ENCODE results near the gene MBLAC1. TPM values are rescaled to one million over a fixed set of nuclear protein-coding genes. Genes with fewer than 3 reads are reported as not detected.
A peak's percentile ranks its signal among the peaks of the same experiment; 100 is the strongest.
"Not testable (repeated sequence)": the region's sequence is repeated elsewhere in the genome, so short reads cannot be mapped to it uniquely, and the experiment has no call there.

The MBLAC1 gene
- total RNA-seq, 1 experiment from 2014 or later = 2.4 TPM

DNA sequence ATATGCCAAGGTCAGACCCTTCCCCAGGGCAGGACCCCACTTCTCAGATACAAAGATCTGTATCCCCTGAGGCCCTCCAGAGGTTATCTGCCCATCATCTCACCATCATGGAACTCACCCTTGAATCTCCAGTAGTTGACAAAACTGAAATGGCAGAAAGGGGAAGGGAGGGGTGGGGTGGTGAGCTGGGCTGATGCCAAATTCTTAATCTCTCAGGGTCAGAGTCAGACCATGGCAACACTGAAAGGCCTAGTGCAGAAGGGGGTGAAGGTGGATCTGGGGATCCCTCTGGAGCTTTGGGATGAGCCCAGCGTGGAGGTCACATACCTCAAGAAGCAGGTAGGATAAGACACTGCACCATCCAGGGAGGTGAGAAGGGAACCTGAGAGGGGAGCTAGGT lies 4.2 kb upstream of the MBLAC1 start:
- no peak overlapping the region for H3K4me3 ChIP-seq
- no peaks in the 10 kb centered on the region for H3K27me3 ChIP-seq (replicated peaks)
- peaks cover 12% of the 10 kb centered on the region; the same call in 1 of the 2 replicates for H3K36me3 ChIP-seq
- peaks cover 18% of the 10 kb centered on the region for H3K4me1 ChIP-seq (replicated peaks)
- H3K9me3 ChIP-seq (replicated peaks) = no peaks in the 10 kb centered on the region
- no peak overlapping the region for H3K27ac ChIP-seq
- no peak for DNase-seq (ENCODE audit: low read depth in 1 of 2, low spot score in 2 of 2)

DNA sequence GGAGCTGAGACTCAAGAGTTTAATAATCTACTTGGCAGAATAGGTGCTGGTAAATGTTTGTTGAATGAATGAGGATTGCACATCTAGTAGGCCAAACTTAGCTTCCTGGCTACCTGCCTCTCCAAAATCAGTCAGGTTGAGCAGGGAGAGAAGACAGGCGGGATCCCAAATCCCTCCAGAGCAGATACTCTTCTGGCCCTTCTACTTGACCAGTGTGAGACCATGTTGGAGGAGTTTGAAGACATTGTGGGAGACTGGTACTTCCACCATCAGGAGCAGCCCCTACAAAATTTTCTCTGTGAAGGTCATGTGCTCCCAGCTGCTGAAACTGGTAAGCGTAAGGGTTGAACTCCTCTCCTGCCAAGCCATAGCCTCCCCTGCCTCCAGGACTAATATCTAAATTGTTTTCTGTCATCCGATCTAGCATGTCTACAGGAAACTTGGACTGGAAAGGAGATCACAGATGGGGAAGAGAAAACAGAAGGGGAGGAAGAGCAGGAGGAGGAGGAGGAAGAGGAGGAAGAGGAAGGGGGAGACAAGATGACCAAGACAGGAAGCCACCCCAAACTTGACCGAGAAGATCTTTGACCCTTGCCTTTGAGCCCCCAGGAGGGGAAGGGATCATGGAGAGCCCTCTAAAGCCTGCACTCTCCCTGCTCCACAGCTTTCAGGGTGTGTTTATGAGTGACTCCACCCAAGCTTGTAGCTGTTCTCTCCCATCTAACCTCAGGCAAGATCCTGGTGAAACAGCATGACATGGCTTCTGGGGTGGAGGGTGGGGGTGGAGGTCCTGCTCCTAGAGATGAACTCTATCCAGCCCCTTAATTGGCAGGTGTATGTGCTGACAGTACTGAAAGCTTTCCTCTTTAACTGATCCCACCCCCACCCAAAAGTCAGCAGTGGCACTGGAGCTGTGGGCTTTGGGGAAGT lies 2.2 kb upstream of the MBLAC1 start:
- Histone ChIP-seq H3K36me3 (peaks cover 5% of the 10 kb centered on the region; the same call in 1 of the 2 replicates), H3K4me3 (no peak overlapping the region), H3K27me3 (replicated peaks) (no peaks in the 10 kb centered on the region), H3K27ac (no peak overlapping the region), H3K4me1 (replicated peaks) (peaks cover 24% of the 10 kb centered on the region), H3K9me3 (replicated peaks) (no peaks in the 10 kb centered on the region)
- DNase-seq (ENCODE audit: low read depth in 1 of 2, low spot score in 2 of 2) = no peak

DNA sequence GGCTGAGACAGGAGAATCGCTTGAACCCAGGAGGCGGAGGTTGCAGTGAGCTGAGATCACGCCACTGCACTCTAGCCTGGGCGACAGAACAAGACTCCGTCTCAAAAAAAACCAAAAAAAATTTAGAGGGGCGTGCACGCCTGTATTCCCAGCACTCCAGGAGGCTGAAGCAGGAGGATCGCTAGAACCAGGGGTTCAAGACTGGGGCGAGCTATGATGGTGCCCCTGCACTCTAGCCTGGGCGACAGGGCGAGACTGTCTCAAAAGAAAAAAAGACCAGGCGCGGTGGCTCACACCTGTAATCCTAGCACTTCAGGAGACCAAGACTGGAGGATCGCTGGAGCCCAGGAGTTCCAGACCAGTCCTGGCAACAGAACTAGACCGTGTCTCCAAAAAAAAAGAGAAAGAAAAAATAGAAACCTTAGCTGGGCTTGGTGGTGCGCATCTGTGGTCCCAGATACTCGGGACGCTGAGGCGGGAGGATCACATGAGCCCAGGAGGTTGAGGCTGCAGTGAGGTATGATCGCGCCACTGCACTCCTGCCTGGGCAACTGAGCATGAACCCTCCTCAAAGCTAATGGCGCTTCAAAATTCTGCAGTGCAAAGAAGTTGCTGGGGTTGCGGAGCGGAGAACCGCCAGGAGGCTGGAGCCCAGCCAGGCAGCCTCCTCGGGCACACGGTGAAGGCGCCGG lies 382 bp upstream of the MBLAC1 start:
- peak overlapping the region; percentile 85 for H3K27ac ChIP-seq
- H3K9me3 ChIP-seq (replicated peaks) = no peaks in the 10 kb centered on the region
- peaks cover 20% of the 10 kb centered on the region for H3K4me1 ChIP-seq (replicated peaks)
- H3K4me3 ChIP-seq = peak overlapping the region; percentile 64
- H3K27me3 ChIP-seq (replicated peaks) = no peaks in the 10 kb centered on the region
- peaks cover 5% of the 10 kb centered on the region; the same call in 1 of the 2 replicates for H3K36me3 ChIP-seq
- DNase-seq (ENCODE audit: low read depth in 1 of 2, low spot score in 2 of 2) = no peak

DNA sequence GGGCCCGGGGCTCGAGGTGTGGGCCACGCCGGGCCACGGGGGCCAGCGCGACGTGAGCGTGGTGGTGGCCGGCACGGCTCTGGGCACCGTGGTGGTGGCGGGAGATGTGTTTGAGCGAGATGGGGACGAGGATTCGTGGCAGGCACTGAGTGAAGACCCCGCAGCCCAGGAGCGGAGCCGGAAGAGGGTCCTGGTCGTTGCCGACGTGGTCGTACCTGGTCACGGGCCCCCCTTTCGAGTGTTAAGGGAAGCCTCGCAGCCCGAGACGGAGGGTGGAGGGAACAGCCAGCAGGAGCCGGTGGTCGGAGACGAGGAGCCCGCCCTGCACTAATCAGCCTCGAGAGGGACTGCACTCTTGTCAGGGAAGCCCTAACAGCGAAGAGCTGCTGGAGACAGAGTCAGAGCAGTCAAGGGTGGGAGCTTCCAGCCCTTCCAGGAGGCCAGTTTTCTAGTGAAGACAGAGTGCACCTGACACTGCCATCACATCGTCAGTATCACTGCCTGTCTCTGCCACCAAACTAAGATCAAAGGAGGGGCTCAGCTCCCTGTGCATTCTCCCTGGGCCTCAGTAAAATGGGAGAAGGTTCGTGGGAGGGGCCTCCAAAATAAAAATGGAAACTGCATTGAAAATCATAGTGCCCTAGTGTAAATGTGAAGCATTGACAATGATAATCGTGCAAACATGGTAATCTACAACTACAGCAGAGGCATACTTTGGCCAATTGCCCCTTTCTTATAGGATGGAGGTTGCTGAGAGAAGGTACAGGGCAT lies 1.3 kb downstream of the MBLAC1 start:
- Histone ChIP-seq H3K9me3 (replicated peaks) (no peaks in the 10 kb centered on the region), H3K4me1 (replicated peaks) (peaks cover 24% of the 10 kb centered on the region), H3K4me3 (peak overlapping the region; percentile 64), H3K27me3 (replicated peaks) (no peaks in the 10 kb centered on the region), H3K36me3 (peaks cover 5% of the 10 kb centered on the region; the same call in 1 of the 2 replicates), H3K27ac (no peak overlapping the region)
- DNase-seq (ENCODE audit: low read depth in 1 of 2, low spot score in 2 of 2) = no peak

DNA sequence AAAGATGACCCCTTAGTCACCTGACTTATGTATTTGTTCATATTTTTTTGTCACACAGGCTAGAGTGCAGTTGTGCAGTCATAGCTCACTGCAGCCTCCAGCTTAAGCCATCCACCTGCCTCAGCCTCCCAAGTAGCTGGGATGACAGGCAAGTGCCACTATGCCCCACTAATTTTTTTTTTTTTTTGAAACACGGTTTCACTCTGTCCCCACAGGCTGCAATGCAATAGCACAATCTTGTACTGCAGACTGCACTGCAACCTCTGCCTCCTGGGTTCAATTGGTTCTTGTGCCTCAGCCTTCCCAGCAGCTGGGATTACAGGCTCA lies 1.8 kb downstream of the MBLAC1 start:
- H3K36me3 ChIP-seq = peaks cover 5% of the 10 kb centered on the region; the same call in 1 of the 2 replicates
- H3K27me3 ChIP-seq (replicated peaks) = no peaks in the 10 kb centered on the region
- H3K4me3 ChIP-seq = no peak overlapping the region
- DNase-seq (ENCODE audit: low read depth in 1 of 2, low spot score in 2 of 2) = no peak
- H3K9me3 ChIP-seq (replicated peaks) = no peaks in the 10 kb centered on the region
- H3K4me1 ChIP-seq (replicated peaks) = peaks cover 24% of the 10 kb centered on the region
- no peak overlapping the region for H3K27ac ChIP-seq

DNA sequence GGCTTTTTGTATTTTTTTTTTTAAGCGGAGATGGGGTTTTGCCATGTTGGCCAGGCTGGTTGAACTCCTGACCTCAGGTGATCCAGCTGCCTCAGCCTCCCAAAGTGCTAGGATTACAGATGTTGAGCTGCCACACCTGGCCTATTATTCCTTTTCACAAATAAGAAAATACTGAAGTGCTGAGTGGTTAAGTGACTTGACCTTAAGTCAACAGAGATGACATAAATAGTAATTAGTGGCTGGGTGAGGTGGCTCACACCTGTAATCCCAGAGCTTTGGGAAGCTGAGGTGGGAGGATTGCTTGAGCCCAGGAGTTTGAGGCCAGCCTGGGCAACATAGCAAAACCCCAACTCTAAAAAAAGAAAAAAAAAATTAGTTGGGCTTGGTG lies 3.4 kb downstream of the MBLAC1 start:
- H3K36me3 ChIP-seq; H3K9me3 ChIP-seq (replicated peaks); H3K27me3 ChIP-seq (replicated peaks); H3K27ac ChIP-seq; H3K4me3 ChIP-seq; DNase-seq (ENCODE audit: low read depth in 1 of 2, low spot score in 2 of 2): not testable (repeated sequence)
- H3K4me1 ChIP-seq (replicated peaks) = peaks cover 24% of the 10 kb centered on the region

DNA sequence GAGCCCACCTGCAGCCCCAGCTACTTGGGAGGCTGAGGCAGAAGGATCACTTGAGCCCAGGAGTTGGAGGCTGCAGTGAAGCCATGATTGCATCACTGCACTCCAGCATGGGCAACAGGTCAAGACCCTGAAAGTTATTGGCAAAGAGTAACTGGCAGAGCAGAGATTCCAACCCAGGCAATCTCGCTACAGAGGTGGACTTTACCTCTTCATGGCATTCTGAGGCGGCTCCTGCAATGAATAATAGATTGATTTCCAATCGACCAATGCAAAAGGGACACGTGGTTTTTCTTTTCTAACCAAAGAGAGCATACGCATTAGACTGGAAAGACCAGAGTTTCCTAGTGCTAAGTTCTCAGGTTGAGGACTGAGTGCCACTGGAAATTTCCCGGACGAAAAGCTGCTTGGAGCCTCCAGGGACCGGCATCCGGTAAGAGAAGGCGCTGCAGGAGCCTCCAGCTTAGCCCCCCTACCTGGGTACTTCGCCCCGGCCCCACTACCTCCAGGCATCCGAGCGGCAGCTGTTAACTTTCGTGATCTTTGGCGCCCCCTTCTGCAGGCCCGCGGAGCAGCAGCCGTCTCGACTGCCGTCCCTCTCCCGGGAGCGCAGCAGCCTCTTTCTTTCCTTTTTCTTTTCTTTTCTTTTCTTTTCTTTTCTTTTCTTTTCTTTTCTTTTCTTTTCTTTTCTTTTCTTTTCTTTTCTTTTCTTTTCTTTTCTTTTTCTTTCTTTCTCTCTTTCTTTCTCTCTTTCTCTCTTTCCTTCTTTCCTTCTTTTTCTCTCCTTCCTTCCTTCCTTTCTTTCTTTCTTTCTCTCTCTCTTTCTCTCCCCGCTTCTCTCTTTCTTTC lies 4.1 kb downstream of the MBLAC1 start:
- peaks cover 24% of the 10 kb centered on the region for H3K4me1 ChIP-seq (replicated peaks)
- H3K36me3 ChIP-seq = 0 out of 2 replicates have a peak, but pooled peaks cover 2% of the 10 kb centered on the region
- 0 out of 2 replicates have a peak, but pooled peaks cover 2% of the 10 kb centered on the region for H3K27me3 ChIP-seq (replicated peaks)
- H3K9me3 ChIP-seq (replicated peaks) = no peaks in the 10 kb centered on the region
- H3K27ac ChIP-seq = no peak overlapping the region
- peak; percentile 65 to 73 for DNase-seq (ENCODE audit: low read depth in 1 of 2, low spot score in 2 of 2)
- no peak overlapping the region for H3K4me3 ChIP-seq

DNA sequence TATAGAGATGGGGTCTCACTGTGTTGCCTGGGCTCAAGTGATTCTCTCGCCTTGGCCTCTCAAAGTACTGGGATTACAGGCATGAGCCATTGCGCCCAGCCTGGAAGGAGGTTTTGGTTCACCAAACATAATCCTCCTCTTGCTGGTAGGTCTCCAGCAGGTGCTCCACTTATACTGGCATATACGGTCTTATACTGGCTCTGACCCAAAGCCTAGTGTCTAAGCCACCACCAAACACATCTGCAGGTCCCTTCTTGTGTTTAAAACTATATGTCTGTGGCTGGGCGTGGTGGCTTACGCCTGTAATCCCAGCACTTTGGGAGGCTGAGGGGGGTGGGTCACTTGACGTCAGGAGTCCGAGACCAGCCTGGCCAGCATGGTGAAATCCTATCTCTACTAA lies 5.4 kb downstream of the MBLAC1 start:
- no peak for DNase-seq (ENCODE audit: low read depth in 1 of 2, low spot score in 2 of 2)
- H3K27ac ChIP-seq = no peak overlapping the region
- H3K27me3 ChIP-seq (replicated peaks) = 0 out of 2 replicates have a peak, but pooled peaks cover 2% of the 10 kb centered on the region
- no peak overlapping the region for H3K4me3 ChIP-seq
- H3K9me3 ChIP-seq (replicated peaks) = no peaks in the 10 kb centered on the region
- 0 out of 2 replicates have a peak, but pooled peaks cover 2% of the 10 kb centered on the region for H3K36me3 ChIP-seq
- peaks cover 19% of the 10 kb centered on the region for H3K4me1 ChIP-seq (replicated peaks)

DNA sequence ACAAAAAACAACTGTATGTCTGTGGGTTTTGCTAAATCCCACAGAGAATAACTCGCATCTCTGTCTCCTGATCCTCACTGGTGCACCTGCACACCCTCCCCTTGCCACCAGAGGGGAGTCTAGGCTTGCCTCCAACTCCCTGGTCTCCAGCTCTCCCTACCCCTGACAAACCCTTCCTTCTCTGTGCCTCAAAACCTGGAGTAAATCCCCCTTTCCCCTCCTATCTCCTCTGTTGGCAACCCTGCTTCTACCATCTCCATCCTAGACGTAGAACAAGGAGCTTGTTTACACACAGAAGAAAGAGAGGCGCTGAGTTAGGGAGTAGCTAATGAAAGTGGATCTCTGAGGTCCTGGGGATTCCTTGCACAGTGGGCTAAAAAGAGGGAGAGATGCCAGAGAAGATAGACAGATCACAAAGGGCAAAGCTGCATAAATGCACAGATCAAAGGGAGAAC lies 6.0 kb downstream of the MBLAC1 start:
- Histone ChIP-seq H3K27me3 (replicated peaks) (0 out of 2 replicates have a peak, but pooled peaks cover 3% of the 10 kb centered on the region), H3K4me3 (no peak overlapping the region), H3K9me3 (replicated peaks) (no peaks in the 10 kb centered on the region), H3K27ac (no peak overlapping the region), H3K36me3 (no peaks in the 10 kb centered on the region), H3K4me1 (replicated peaks) (peaks cover 14% of the 10 kb centered on the region)
- peak; percentile 57 to 70 for DNase-seq (ENCODE audit: low read depth in 1 of 2, low spot score in 2 of 2)

DNA sequence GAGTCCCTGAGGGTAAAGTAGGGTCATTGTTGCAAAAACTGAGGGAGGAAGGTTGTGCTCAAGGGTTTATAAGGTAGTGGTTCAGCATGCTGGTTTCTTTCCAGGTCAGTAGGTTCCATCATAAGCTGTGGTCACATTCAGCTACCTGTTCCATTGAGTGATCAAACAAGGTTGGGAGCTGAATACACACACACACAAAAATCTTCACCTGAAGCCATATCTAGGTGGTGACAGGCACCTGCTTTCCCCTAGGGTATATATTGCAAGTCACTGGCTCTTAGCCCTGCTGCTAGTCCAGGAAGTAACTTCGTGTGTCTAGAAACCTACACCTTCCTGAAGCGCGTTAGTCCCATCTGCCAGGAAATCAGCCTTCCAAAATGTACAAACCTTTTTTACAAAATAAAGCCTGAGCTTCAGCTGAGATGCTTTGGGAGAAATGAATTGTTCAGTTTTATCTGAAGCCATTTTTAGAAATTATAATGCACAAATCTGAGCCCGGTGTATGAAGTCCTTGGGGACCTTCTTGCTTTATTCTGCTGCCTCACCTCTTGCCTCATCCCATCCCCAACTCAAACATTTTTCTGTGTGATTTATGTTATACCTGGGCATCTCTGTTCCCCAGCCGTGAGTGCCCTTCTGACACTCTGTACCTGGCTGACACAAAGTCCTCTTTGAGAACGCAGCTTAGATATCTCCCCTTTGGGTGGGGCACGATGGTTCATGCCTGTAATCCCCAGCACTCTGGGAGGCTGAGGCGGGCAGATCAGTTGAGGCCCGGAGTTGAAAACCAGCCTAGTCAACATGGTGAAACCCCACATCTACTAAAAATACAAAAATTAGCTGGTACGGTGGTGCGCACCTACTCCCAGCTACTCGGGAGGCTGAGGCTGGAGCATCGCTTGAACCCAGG lies 11.3 kb downstream of the MBLAC1 start:
- no peak for DNase-seq (ENCODE audit: low read depth in 1 of 2, low spot score in 2 of 2)
- Histone ChIP-seq H3K27ac (no peak overlapping the region), H3K4me1 (replicated peaks) (no peaks in the 10 kb centered on the region), H3K4me3 (no peak overlapping the region), H3K9me3 (replicated peaks) (no peaks in the 10 kb centered on the region), H3K27me3 (replicated peaks) (0 out of 2 replicates have a peak, but pooled peaks cover 7% of the 10 kb centered on the region), H3K36me3 (no peaks in the 10 kb centered on the region)

DNA sequence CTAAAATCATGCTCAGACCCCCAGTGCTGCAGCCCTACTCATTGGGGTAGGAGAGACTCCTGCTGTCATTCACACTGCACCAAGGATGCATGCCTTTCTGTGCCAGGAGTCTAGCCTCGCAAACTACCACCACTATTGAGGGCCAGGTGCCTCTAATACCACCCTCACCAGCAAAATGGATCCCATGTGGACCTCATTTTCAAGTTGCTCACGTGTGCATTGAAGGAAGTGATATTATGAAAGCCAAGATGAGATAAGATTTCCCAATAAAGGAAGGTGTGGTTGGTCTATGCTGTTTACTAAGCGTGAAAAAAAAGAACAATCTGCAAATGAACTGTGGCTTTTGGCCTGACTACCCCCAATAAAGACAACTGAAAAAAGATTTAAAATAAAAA lies 14.8 kb downstream of the MBLAC1 start:
- no peaks in the 10 kb centered on the region for H3K9me3 ChIP-seq (replicated peaks)
- DNase-seq (ENCODE audit: low read depth in 1 of 2, low spot score in 2 of 2) = no peak
- H3K36me3 ChIP-seq = no peaks in the 10 kb centered on the region
- no peak overlapping the region for H3K4me3 ChIP-seq
- no peaks in the 10 kb centered on the region for H3K4me1 ChIP-seq (replicated peaks)
- no peak overlapping the region for H3K27ac ChIP-seq
- H3K27me3 ChIP-seq (replicated peaks) = 0 out of 2 replicates have a peak, but pooled peaks cover 4% of the 10 kb centered on the region

DNA sequence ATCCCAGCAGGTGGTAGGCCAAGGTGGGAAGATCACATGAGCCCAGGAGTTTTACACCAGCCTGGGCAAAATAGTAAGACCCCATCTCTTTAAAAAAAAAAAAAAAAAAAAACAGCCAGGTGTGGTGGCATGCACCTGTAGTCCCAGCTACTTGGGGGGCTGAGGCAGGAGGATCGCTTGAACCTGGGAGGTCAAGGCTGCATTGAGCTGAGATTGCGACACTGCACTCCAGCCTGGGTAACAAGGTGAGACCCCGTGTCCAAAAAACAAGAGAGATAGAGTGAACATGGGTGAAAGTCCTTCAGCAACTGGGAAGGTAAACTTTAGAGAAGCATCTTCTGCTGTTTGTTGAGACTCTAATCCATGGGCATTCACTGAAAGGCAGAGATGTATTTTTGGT lies 15.7 kb downstream of the MBLAC1 start:
- H3K27me3 ChIP-seq (replicated peaks) = 0 out of 2 replicates have a peak, but pooled peaks cover 4% of the 10 kb centered on the region
- no peak for DNase-seq (ENCODE audit: low read depth in 1 of 2, low spot score in 2 of 2)
- no peak overlapping the region for H3K27ac ChIP-seq
- H3K4me1 ChIP-seq (replicated peaks) = no peaks in the 10 kb centered on the region
- no peaks in the 10 kb centered on the region for H3K36me3 ChIP-seq
- no peaks in the 10 kb centered on the region for H3K9me3 ChIP-seq (replicated peaks)
- no peak overlapping the region for H3K4me3 ChIP-seq
